HG03439 (cell line): Measurements from ENCODE around the gene ALG12.

Experiments used
- ATAC-seq: cut with Tn5 transposase; IDR thresholded peaks from one replicate; pipeline ENCODE4 v1.9.1; 2021; ENCODE audit warnings: mild to moderate bottlenecking, moderate library complexity; ENCODE audit not compliant: unreplicated experiment

ALG12 gene

GRCh38 chr22:49913446-49913845 is 4.8 kb downstream of the ALG12 start:
- ATAC-seq = no peak

DNA sequence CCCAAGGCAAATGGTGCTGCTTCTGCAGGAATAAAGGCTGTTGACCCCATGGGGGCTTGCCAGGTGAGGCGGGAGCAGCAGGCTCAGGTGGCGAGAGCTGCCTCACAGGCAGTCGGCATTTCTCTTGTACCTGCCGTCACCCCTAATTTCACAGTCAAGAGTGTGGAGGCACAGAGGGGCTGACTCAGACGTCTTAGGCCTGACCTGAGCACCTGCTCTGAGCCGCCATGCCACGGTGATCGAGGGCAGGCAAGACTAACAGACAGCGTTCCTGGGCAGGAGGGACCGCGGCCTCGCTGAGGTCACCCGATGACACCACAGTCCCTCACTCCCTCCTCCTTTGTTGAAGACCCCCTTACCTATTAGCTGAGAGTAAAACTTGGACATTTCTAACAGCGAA is 5.2 kb downstream of the ALG12 start:
- no peak for ATAC-seq

DNA sequence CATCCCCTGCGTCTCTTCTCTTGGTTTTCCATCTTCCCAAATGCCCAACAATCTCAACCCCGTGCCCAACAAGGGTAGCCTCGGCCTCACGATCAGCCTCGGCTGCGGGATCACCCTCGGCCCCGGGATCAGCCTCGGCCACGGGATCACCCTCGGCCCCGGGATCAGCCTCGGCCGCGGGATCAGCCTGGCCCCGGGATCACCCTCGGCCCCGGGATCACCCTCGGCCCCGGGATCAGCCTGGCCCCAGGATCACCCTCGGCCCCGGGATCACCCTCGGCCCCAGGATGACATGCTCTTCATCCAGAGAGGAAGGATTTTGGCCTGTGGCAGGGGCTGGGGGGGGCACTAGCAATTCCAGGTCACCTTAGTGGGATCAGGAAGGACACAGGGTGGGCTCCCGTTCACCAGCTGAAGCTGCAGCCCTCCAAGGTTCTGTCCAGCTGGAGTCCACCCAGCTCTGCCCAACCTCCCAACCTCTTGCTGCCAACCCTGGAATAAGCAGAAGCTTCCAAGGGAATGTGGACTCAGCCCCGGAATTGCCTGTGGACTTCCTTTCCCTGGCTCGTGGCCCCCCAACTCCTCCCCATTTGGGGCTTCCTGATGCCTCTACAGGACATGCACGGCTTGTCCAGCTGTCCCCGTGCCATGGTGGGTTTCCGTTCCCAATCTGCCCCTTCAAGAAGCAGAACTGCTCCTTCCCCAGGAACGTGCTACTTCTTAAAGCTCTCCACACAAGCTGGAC is 6.2 kb downstream of the ALG12 start:
- no peak for ATAC-seq

DNA sequence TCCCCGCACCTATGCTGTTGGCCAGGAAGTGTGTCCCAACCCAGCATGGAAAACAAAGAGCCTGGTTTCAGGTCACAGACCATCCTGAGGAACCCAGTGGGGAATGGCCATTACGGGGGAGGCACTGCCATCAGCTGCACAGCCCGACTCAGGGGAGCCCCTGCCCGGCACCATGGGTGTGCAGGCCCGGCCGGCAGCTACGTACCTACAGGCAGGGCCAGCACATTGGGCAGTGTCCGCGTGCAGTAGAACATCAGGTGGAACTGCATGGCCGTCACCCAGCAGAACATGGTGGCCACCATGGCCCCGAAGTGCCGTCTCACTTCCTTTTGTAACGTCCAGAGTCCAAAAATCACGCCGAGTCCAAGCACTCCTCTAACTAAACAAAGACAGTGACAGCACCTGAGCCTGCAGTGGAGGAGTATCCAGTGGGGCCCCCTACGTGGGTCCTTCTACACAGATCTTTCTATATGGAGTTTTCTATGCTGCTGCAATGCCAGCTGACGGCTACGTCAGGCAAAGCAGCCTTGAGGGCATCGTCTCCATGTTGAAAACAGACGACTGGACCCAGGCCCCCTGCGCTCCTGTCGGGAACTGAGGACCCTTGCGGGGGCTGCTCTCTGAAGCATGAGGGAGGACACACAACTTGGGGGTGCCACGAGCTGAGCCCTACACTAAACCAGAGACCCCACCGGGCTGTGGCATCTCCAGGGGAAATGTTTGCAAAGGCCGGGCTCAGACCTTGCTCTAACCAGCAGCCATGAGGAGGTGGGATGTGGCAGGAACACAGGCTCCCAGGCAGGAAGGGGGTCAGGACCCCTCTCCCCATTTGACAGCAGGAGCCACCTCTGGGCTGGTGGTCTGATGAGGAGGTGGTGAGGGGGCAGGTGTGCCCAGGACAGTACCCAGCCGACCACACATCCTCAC is 7.7 kb downstream of the ALG12 start:
- ATAC-seq = no peak

- ATAC-seq = no peak
Measured at GRCh38 chr22:49909476-49910205, 8.6 kb downstream of the ALG12 start.

DNA sequence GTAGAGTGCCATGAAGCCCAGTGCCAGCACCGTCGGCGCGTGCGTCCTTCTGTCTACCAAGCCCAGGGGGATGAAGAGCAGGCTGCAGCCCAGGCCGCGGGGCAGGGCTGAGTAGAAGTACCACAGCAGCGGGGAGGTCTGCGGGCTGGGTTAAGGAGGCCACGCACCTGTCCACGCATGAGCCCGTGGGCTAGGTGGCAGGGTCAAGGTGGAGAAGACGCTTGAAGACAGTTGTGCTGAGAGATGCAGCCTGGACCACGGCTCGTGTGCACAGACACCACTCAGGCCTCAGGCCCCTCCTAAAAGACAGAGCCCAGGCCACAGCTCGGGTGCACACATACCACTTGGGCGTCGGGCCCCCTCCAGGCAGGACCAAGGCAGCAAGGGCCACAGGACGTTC is 10.4 kb downstream of the ALG12 start:
- no peak for ATAC-seq

DNA sequence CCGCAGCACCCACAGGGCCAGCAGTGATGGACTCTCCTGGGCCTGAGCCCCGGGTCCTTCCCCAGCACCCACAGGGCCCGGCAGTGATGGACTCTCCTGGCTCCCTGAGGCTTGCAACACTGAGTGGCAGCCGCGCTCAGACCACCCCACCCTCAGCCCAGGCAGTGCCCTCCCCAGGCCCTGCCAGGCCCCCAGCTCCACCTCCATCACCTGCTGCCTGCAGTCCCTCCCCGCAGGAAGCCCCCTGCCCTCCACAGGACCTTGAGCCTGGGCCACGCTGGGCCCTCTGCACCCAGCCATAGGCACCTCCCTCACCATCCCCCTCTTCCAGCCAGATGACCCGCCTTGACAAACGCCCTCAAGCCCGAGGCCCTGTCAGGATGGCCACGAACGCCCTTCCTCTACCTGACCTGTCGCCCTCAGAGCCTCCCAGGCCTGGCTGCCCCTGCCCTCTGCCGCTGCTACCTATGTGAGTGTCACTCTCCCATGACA is 11.4 kb downstream of the ALG12 start:
- ATAC-seq = no peak

DNA sequence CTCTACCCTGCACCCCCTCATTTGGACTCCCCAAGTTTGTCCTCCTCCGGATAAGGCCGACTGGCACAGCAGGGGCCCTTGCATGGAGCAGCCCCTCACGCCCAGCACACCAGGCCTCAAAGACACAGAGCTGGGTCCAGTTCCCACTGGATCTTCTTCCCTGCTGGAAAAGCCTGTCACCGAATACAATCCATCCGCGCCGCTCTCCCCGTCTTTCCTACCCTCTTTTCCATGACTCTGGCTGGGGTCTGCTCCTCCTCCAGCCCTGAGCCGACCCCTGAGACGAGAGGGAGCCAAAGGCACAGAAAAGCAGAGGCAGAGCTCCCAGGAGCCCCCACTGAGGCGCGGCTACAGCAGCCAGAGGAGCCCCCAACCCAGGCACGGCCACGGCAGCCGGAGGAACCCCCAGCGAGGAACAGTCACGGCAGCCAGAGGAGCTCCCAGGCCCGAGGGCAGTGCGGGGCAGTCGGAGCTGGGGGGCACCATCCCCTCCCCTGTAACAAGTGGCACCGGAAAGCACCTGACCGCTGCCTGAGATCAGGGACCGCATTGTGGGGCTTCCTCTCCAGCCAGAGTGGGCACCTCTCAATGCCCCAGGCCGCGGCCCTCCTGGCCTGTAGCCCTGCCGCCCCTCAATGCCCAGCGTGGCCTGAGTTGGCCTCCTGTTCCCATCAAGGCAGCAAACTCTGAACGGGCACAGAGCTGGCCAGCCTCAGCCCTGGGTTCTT is 12.0 kb downstream of the ALG12 start:
- ATAC-seq = no peak

DNA sequence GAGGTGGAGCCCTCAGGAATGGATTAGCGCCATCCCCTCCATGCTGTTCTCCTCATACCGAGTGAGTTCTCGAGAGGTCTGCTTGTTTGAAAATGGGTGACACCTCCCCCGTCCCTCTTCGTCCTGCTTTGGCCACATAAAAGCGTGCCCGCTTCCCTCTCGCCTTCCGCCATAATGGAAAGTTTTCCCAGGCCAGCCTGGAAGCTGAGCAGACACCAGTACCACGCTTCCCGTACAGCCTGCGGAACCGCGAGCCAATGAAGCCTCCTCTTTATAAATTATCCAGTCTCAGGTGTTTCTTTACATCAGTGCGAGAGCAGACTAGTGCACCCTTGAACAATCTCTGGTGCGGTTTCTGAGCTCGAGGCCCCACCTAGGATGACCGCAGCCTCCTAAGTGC is 12.8 kb downstream of the ALG12 start:
- ATAC-seq = no peak

GRCh38 chr22:49904040-49904369 is 14.2 kb downstream of the ALG12 start:
- no peak for ATAC-seq

DNA sequence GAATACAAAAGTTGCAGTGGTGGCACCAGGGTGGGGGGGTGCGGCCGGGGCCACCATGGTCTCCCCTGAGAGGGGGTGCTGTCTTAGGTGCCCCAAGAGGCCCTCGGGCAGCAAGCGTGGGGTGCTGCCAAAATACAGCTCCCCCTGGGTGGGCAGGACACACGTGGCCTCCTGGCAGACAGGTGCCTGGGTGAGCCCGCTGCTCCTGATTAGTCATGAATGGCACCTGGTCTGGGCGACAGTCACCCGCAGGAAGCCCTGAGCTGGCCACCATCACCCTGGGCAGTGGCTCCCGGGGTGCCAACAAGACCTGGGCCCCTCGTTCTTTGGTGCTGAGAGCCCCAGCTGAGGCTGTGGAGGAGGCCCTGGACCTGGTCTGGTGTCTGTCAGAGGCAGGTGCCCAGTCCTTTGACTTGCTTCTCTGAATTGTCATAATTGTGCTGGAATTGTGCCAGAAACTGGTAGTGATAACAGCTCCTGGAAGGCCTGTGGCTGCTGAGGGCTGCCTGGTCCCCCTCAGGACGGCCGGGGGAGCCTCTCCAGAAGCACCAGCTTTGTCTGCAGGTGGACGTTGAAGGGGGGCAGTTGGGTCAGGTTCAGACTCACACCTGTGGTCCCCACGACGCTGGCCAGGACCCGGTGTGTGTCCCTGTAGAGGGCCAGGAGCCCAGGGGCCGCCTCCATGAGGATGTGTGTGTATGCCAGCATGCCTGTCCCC is 14.8 kb downstream of the ALG12 start:
- no peak for ATAC-seq

GRCh38 chr22:49901457-49901856 is 16.8 kb downstream of the ALG12 start:
- ATAC-seq = no peak

GRCh38 chr22:49900441-49901230 is 17.6 kb downstream of the ALG12 start:
- ATAC-seq = no peak

- ATAC-seq = no peak
Measured at GRCh38 chr22:49899530-49899929, 18.7 kb downstream of the ALG12 start.

DNA sequence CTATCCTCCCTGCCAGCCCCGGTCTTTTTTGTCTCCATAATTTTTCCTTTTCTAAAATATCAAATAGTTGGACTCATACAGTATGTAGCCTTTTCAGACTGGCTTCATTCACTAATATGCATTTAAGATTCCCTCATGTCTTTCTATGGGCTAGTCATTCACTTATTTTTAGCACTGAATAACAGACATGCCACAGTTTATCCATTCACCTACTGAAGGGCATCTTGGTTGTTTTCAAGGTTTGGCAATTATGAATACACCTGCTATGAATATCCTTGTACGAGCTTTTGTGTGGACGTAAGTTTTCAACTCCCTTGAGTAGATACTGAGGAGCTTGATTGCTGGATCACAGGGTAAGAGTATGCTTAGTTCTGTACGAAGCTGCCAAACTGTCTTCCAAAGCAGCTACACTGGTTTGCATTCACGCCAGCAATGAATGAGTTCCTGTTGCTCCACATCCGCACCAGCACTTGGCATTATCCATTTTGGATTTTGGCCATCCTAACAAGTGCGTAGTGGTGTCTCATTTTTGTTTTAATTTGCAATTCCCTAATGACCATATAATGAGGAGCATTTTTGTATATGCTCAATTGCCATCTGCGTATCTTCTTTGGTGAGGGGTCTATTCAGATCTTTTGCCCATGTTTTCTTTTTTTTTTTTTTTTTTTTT is 21.1 kb downstream of the ALG12 start:
- no peak for ATAC-seq

- ATAC-seq = no peak
Measured at GRCh38 chr22:49896201-49896600, 22.0 kb downstream of the ALG12 start.

DNA sequence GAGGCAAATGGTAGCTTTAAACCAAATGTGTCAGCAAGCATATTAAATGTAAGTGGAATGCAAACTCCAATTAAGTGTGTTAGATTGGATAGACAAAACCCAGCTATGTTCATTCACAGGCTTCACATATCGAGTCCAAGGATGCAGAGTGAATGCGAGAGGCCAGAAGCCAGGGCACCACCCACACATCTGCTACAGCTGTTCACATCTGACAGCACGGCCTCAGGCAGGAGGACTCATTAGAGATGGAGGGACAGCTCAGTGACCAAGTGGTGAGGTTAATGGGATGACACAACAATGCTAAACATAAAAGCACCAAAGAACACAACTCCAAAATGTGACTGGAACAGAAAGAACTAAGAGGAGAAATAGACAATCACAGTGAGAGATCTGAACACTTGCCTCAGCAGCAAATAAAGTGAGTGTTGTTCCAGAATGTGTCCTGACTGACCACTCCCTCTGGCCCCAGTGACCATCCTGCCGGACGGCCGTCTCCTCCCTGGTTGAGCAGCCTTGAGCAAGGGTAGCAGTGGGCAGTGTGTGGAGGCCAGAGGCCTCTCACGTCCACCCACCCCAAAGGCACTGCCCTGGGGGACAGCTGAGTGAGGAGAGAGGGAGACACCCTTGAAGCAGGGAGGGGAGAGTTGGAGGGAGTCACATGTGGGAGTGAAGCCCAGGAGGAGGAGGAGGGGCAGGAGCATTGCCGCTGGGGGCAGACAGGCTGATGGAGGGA is 23.8 kb downstream of the ALG12 start:
- ATAC-seq = no peak

- ATAC-seq = no peak
Measured at GRCh38 chr22:49893025-49893424, 25.2 kb downstream of the ALG12 start.
